Activated naive CD4-positive, alpha-beta T cell treated with anti-CD3 and anti-CD28 coated beads for 36 hours (primary cell): Measurements from ENCODE around the gene TST. TPM values are rescaled to one million over a fixed set of nuclear protein-coding genes. Genes with fewer than 3 reads are reported as not detected.
A peak's percentile ranks its signal among the peaks of the same experiment; 100 is the strongest.
"Not testable (repeated sequence)": the region's sequence is repeated elsewhere in the genome, so short reads cannot be mapped to it uniquely, and the experiment has no call there.

Source experiments
- CTCF ChIA-PET: fragments of 350-600 bp; sonication (Branson Sonifier 250); formaldehyde crosslinking; loops from one replicate; lab custom pipeline; 2021; ENCODE audit warnings: antibody characterized with exemption; lab: Charles Lee
- DNase-seq: peaks from one replicate; pipeline ENCODE4 v3.0.0-alpha.2; 2020
- H3K27ac Mint-ChIP-seq: one replicate; pipeline ENCODE4 v1.8.0; 2021; ENCODE audit warnings: mild to moderate bottlenecking, mixed read lengths
- H3K27me3 Mint-ChIP-seq: one replicate; pipeline ENCODE4 v1.8.0; 2021; ENCODE audit warnings: low read depth, mixed read lengths
- H3K36me3 Mint-ChIP-seq: one replicate; pipeline ENCODE4 v1.8.0; 2021; ENCODE audit warnings: low read depth, mixed read lengths
- H3K4me1 Mint-ChIP-seq: one replicate; pipeline ENCODE4 v1.8.0; 2021; ENCODE audit warnings: low read depth, mixed read lengths
- H3K4me3 Mint-ChIP-seq: one replicate; pipeline ENCODE4 v1.8.0; 2021; ENCODE audit warnings: mild to moderate bottlenecking, moderate library complexity, mixed read lengths
- H3K9me3 Mint-ChIP-seq: one replicate; pipeline ENCODE4 v1.8.0; 2021; ENCODE audit warnings: mixed read lengths
- intact Hi-C: fragments of 100-400 bp; cut with micrococcal nuclease; formaldehyde crosslinking; loops from one replicate; pipeline ENCODE4 v1.15.1; 2023
- total RNA-seq, 2 experiments: library from RNA; stranded (reverse); gene quantifications; one replicate each; pipeline ENCODE4 v1.2.3, GENCODE V29; 2021

The TST gene
- total RNA-seq, 2 experiments from 2014 or later: 0.38 to 0.44 TPM

DNA sequence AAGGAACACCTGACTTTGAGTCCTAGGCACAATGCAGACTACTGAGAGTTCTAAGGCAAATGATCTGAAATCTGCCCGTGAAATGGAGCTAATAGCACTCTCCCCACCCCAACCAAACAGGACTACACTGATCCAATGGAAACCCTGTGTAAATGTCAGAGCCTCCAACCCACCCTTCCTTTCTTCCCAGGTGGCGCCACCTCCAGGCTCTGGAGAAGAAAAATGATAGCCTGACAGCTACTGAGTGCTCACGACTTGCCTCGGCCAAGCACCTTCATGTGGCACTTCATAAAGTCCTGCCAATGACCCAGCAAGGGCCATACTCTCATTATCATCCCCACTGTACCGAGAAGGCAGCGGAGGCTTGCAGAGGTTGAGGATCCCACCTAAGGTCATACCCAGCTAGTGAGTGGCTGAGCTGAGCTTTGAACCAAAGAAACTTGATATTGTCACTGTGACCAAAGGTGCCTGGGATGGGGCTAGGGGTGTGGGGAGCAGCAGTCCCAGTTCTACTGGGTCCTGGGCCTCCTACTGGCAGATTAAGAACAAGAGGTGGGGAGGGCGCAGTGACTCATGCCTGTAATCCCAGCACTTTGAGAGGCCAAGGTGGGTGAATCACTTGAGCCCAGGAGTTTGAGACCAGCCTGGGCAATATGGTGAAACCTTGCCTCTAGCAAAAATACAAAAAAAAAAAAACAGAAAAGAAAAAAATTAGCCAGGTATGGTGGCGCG is 20.5 kb downstream of the TST start:
- Mint-ChIP-seq H3K27me3 (no peaks in the 10 kb centered on the region), H3K27ac (no peak overlapping the region), H3K9me3 (no peaks in the 10 kb centered on the region), H3K4me1 (no peaks in the 10 kb centered on the region), H3K4me3 (no peak overlapping the region), H3K36me3 (no peaks in the 10 kb centered on the region)
- intact Hi-C loops: no loop called here
- peak; percentile 23 for DNase-seq
- CTCF ChIA-PET: interaction anchor here (0.7 to 1.9 kb wide), 6 partner anchors 10 to 45 kb away, joined by 3 to 7 read pairs (median 5); no protein-coding TSS in a partner anchor

DNA sequence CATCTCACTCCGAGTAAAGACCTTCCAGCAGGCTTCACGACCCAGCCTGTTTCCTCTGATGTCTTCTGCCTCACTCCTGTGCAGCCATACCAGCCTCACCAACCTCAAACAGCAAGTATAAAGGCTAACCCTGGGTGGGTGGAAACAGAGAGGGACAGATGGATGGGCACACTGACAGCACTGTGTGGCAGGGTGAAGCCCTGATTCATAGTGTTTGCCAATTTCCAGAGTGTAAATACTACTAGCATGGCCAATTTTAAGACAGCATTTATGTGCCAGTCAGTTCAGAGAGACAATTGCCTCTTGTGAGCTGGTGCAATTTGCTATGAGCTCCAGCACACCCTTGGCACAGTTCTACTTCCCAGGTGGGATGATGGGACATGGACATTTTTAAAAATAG is 21.5 kb downstream of the TST start:
- H3K4me1 Mint-ChIP-seq: no peaks in the 10 kb centered on the region
- CTCF ChIA-PET: interaction anchor here (0.8 to 1.9 kb wide), 4 partner anchors 9 to 47 kb away, joined by 3 to 7 read pairs (median 5); no protein-coding TSS in a partner anchor
- intact Hi-C loops: no loop called here
- H3K27me3 Mint-ChIP-seq: no peaks in the 10 kb centered on the region
- H3K27ac Mint-ChIP-seq: no peak overlapping the region
- no peak for DNase-seq
- no peaks in the 10 kb centered on the region for H3K36me3 Mint-ChIP-seq
- no peak overlapping the region for H3K4me3 Mint-ChIP-seq
- no peaks in the 10 kb centered on the region for H3K9me3 Mint-ChIP-seq

DNA sequence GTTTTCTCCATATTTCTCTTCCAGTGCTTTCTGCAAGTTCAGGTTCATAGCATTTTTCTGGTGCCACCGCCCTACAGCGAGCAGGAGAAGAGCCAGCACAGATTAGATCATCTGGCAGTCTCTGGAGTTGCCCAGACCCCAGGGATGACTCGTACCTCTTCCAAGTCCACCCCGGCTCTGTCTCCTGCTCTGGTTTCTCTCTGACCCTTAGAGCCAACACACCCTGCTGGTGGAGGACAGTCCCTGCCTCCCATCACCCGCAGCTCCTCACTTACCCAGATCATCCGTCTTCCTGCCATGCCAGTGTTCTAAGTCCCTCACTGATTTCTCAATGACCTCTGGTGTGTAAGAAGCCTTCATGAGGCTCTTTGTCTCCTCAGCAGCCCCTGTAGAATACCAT is 28.0 kb downstream of the TST start:
- no peaks in the 10 kb centered on the region for H3K36me3 Mint-ChIP-seq
- H3K4me1 Mint-ChIP-seq: no peaks in the 10 kb centered on the region
- H3K27ac Mint-ChIP-seq: no peak overlapping the region
- H3K9me3 Mint-ChIP-seq: peaks cover 3% of the 10 kb centered on the region
- peaks cover 15% of the 10 kb centered on the region for H3K27me3 Mint-ChIP-seq
- DNase-seq: no peak
- intact Hi-C loops: no loop called here
- CTCF ChIA-PET: no interaction called here
- H3K4me3 Mint-ChIP-seq: no peak overlapping the region

DNA sequence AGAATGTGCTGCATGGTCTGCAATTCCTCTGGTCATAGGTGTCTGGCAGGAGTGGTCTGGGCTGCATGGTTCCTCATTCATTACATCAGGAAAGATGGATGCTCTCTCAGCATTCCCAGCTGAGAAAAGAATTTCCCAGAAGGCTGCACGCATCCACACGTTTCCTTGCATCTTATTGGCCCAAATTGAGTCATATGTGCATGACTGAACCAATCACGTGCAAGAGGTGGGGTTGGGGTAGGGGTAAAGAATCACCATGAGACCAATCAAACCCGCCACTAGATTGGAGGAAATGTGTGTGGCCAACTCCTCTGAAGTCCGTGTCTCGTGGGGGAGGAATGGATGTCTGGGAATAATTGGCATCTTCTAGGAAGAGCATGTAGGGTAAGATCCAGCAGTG is 28.8 kb downstream of the TST start:
- no peaks in the 10 kb centered on the region for H3K36me3 Mint-ChIP-seq
- intact Hi-C loops: no loop called here
- H3K27ac Mint-ChIP-seq: no peak overlapping the region
- peaks cover 16% of the 10 kb centered on the region for H3K27me3 Mint-ChIP-seq
- no peak overlapping the region for H3K4me3 Mint-ChIP-seq
- no peak for DNase-seq
- CTCF ChIA-PET: interaction anchor here (1.6 kb wide), 1 partner anchor 53 kb away, joined by 3 read pairs; no protein-coding TSS in a partner anchor
- H3K9me3 Mint-ChIP-seq: peaks cover 10% of the 10 kb centered on the region
- H3K4me1 Mint-ChIP-seq: no peaks in the 10 kb centered on the region

DNA sequence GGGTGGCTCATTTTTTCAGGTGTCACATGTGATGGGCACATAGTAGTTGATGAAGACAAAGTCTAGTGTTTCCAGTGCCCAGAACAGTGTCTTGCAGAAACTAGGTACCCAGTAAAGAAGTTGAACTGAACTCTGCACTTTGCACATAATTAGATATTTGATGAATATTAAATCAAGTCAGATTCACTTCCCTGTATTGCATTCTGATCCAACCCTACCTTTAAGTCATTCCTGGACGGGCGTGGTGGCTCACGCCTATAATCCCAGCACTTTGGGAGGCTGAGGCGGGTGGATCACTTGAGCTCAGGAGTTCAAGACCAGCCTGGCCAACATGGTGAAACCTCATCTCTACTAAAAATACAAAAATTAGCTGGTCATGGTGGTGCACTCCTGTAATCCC is 30.2 kb downstream of the TST start:
- DNase-seq, H3K36me3 Mint-ChIP-seq, H3K4me3 Mint-ChIP-seq, intact Hi-C loops, H3K4me1 Mint-ChIP-seq, H3K27ac Mint-ChIP-seq: not testable (repeated sequence)
- CTCF ChIA-PET: interaction anchor here (0.7 to 1.6 kb wide), 3 partner anchors 10 to 470 kb away, joined by 3 to 5 read pairs (median 3); no protein-coding TSS in a partner anchor
- H3K27me3 Mint-ChIP-seq: peaks cover 19% of the 10 kb centered on the region
- H3K9me3 Mint-ChIP-seq: peaks cover 13% of the 10 kb centered on the region

DNA sequence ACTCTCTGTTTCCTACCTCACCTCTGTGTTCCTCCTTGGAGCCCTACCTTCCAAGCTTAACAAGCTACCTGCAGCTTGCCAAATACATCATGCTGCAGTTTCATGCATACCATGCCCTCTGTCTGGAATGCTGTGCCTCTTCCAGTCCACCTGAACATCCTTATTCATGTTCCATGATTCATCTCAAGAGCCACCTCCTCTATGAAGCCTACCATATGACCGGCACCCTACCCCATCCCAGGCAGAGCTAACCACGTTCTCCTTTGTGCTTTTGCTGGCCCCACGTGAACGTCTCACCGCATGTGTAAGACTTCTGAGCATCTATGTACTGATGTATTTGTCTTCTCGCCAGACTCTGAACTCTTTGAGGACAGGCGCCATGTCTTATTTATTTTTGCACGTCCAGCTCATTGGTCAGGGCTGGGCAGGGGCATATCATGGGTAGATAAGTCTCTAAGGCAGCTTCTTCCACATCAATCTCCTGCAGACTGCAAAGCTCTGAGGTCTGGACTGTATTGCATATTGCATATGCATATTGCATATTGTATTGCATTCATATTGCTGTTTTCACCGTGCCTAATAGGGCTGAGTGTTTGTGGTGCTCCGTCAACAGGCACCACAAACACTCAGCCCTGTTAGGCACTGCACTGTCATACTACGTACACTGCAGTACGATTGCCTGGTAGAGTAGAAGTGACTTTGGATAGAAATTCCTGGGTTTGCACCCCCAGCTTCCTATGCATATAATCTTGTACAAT is 31.0 kb downstream of the TST start:
- H3K4me1 Mint-ChIP-seq: no peaks in the 10 kb centered on the region

DNA sequence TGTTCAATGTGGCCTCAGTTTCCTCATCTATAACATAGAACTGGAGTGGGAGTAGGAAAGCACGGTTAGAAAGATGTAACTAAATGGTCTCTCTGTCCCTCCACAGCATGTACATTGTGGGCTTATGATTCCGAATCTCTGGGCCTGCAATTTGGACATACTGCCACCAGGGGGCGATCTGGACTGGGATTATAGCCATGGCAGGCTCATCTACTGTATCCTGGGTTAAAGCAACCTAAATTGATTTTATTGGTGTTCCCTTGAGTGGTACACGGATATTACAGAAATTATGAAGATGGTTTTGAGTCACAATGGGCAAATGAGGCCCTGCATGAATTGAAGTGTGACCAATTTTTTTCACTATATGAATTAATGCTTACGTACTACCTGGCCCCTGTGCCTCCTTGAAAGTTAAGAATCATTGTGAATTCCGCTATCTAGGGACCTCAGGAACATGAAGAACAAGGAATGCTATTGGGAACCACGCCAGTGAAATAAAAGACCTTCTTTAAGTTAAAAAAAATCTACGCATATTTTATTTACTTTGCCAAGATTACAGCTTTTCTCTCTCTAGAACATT is 32.9 kb downstream of the TST start:
- Mint-ChIP-seq H3K36me3 (no peaks in the 10 kb centered on the region), H3K27me3 (peaks cover 18% of the 10 kb centered on the region), H3K4me1 (no peaks in the 10 kb centered on the region), H3K9me3 (peaks cover 13% of the 10 kb centered on the region), H3K27ac (no peak overlapping the region), H3K4me3 (no peak overlapping the region)
- DNase-seq: peak; percentile 79
- intact Hi-C loops: loop anchor here (1.0 kb wide), 3 partner anchors 58 to 274 kb away; no protein-coding TSS in a partner anchor
- CTCF ChIA-PET: interaction anchor here (0.7 to 1.3 kb wide), 8 partner anchors 9 to 274 kb away, joined by 3 to 9 read pairs (median 4); partner anchors contain the start of genes MPST and TST

More for the DNA sequence above, 31.0 kb downstream of the TST start:
- H3K4me3 Mint-ChIP-seq: no peak overlapping the region
- intact Hi-C loops: no loop called here
- CTCF ChIA-PET: interaction anchor here (1.1 kb wide), 1 partner anchor 10 kb away, joined by 5 read pairs; no protein-coding TSS in a partner anchor
- peaks cover 19% of the 10 kb centered on the region for H3K27me3 Mint-ChIP-seq
- no peaks in the 10 kb centered on the region for H3K36me3 Mint-ChIP-seq
- peaks cover 13% of the 10 kb centered on the region for H3K9me3 Mint-ChIP-seq
- H3K27ac Mint-ChIP-seq: no peak overlapping the region
- no peak for DNase-seq

DNA sequence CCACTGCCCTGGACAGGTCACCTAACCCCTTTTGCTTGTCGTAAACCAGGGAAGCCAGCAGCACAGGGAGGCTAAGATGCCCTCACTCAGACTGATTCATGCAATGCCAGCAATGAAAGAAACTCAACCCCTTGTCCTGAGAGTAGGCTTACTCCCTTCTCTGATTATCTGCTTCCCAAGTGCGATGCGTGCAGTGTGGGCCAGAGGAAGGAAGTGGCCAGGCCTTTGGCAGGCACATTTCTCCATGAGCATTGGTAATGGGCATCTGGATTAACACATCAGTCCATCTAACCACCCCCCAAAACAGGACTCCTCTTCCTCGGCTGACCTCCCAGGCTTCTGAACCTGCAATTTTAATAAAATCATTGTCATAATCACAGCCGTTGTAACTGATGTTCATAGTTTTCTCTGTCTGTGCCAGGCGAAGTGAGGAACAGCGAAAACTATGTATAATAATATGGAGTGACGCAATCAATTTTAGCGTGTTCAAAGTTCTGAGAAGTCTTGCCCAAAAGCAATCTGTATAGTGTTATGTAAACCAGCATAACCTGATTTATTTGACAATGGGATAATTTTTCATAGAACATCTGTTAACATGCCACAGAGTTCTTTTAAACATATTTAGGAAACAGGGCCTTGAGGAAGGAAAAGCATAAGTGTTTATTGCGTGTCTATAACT is 33.9 kb downstream of the TST start:
- Mint-ChIP-seq H3K36me3 (no peaks in the 10 kb centered on the region), H3K27ac (no peak overlapping the region), H3K4me3 (no peak overlapping the region), H3K27me3 (peaks cover 13% of the 10 kb centered on the region), H3K4me1 (no peaks in the 10 kb centered on the region), H3K9me3 (peaks cover 13% of the 10 kb centered on the region)
- intact Hi-C loops: no loop called here
- CTCF ChIA-PET: no interaction called here
- DNase-seq: no peak

DNA sequence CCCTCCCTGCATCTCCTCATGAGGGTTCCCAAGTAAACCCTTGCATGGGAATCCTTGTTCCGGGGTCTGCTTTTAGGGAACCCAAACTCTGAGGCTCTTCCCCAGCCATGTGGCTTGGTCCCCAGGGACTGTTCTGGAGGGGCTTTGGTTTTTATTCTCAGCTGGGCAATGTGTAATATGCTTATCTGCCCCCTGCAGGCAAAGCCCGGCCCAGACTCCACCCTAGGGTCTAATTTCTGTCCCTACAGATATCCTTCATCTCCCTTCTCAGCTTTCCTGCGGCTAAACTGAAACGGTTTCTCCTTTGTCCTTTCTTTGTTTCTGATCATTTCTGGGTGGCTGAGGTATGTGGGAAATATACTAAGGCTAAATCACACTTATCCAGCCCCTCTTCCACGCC is 37.1 kb downstream of the TST start:
- DNase-seq: no peak
- peaks cover 13% of the 10 kb centered on the region for H3K9me3 Mint-ChIP-seq
- no peaks in the 10 kb centered on the region for H3K36me3 Mint-ChIP-seq
- no peak overlapping the region for H3K4me3 Mint-ChIP-seq
- H3K27ac Mint-ChIP-seq: no peak overlapping the region
- CTCF ChIA-PET: interaction anchor here (1.3 to 1.4 kb wide), 5 partner anchors 9 to 126 kb away, joined by 3 to 4 read pairs (median 3); no protein-coding TSS in a partner anchor
- peaks cover 9% of the 10 kb centered on the region for H3K4me1 Mint-ChIP-seq
- H3K27me3 Mint-ChIP-seq: peaks cover 5% of the 10 kb centered on the region
- intact Hi-C loops: no loop called here

DNA sequence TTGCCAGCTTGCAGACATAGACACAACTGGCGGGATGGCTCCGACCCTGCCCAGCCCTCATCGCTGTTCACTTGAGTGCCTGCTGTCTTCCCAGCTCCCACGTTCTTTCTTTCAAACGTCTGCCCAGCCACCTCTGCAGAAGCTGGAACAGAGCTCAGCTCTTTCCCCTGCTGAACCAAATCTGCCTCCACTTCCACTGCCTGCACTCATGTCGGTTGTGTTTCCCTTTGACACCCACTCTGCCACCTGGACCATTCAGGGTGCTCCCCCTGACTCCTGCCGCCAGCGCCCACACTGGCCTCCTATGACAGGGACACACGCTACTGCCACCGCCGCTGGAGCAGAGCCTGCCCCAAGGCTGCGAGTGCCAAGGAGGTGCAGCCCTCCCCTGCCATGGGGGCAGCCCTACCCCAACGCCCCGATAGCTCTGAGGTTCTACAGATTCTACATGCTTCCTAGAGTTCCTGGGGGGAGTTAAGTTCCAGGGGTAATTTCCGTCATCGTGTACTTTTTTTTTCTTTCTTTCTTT is 37.9 kb downstream of the TST start:
- H3K27ac Mint-ChIP-seq: no peak overlapping the region
- peaks cover 7% of the 10 kb centered on the region for H3K27me3 Mint-ChIP-seq
- H3K4me1 Mint-ChIP-seq: peaks cover 10% of the 10 kb centered on the region
- intact Hi-C loops: no loop called here
- no peak for DNase-seq
- H3K36me3 Mint-ChIP-seq: no peaks in the 10 kb centered on the region
- H3K9me3 Mint-ChIP-seq: peaks cover 11% of the 10 kb centered on the region
- CTCF ChIA-PET: interaction anchor here (0.6 to 1.4 kb wide), 10 partner anchors 8 to 673 kb away, joined by 3 to 5 read pairs (median 3); no protein-coding TSS in a partner anchor
- no peak overlapping the region for H3K4me3 Mint-ChIP-seq
